ENCODE measurements around the gene ST13.
"Not testable (repeated sequence)": the region's sequence is repeated elsewhere in the genome, so short reads cannot be mapped to it uniquely, and the experiment has no call there.

Gene ST13

DNA sequence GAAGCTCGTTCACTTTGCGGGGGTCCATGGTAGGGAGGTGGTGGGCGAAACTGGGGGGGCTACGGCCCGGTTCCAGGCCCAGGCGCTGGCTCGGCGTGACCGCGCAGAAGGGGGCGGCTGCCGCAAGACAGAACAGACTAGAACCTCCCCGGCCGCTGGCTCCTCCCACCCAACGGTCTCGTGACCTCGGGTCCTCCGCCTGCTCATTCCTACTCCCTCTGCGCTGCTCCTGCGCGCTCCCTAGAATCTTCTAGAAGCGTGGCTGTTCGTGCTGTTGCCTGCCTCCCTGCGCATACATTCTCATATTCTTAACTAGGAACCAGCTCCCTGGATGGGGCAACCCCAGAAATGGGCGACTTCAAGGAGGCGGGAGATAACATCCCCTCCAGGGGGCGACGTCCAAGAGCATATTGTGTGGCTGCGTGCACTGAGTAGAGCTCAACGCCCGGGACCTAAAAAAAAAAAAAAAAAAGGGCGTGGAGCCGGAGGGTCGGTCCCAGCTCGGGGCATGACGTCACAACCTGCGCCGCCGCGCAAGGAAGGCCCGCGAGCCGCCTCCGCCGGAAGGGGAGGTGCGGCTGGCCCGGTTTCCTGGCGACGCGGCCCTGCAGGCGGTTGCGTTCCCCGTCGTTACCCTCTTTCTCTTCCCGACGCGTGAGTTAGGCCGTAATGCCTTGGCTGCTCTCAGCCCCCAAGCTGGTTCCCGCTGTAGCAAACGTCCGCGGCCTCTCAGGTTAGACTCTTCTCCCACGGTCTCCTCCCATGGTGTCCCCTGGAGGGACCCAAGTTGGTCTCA is at the start of gene ST13, which contains the start of gene XPNPEP3:
TSS of gene ST13 (minus strand) at position 127 of the 796 bp plus-strand sequence. CDS start at position 28, 99 bp downstream.
TSS of gene XPNPEP3 (plus strand) at position 636 of the 796 bp plus-strand sequence. CDS start at position 670, 34 bp downstream.
- peak; percentile 86 for DNase-seq

DNA sequence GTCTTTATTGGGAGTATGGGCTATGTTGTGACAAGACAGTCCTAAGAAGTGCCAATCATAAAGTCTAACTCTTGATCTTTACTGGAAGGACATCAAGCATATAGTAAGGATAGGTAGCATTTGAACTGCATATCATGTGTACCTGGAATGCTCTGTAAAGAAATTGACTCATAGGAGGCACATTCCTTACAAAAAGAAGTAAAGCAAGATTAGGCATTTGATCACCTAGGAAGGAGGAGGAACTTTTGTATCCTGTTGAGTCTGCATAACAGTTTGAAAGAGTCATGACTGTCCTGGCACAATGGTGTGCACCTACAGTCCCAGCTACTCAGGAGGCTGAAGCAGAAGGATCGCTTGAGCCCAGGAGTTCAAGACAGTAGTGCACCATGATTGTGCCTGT is 47.7 kb upstream of the ST13 start:
- DNase-seq, result no peak

DNA sequence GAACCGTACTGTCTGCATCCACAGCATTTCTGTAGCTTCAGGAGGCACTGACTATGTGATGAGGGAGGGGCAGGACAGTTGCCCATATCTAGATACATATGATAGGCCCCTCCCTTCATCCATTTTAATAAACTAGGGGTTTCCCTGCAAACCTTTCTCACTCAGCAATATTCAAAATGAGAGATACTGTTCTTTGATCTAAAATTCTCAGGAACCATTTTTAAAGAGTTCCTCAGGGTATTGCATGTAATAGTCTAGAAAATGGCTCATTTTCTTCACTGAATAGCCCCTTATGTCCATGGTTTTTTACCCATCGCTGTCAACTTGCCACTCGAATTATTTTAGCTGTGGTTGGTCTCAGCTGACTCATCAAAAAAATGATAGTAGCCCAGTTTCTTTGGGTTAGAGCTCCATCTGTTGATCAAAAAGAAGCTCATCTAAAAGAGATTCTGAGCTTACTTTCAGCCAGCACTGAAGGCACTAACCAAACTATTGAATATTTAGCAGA is 42.5 kb upstream of the ST13 start:
- DNase-seq, result no peak

DNA sequence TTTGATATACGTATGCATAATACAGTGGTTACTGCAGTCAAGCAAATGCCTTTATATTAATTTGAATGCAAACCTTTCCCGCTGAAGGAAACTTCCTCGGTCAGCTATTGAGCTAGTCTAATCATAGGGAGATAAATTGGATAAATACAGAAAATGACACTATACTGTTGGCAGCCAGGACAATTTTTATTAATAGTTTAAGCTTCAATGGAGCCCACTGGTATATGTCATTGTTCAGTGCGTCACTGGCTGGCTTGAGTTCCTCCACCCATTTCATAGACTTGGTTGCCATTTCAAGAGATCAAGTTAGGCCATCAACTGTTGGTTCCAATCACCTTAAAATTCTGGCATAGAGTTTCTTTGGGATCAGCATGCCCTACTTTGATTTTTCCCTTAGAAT is 38.0 kb upstream of the ST13 start:
- DNase-seq, result no peak

DNA sequence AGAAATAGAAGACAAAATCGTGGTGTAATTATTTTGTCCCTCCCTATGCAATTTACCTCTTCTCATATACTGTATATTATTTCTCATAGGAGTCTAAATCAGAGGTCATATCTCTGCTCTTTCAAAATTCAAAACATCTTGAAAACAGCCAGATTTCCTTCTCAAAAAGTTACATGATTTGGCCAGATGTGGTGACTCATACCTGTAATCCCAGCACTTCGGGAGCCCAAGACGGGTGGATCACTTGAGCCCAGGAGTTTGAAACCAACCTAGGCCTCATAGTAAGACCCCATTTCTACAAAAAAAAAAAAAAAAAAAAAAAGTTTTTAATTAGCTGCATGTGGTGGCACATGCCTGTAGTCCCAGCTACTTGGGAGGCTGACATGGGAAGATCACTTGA is 34.4 kb upstream of the ST13 start:
- no peak for DNase-seq

DNA sequence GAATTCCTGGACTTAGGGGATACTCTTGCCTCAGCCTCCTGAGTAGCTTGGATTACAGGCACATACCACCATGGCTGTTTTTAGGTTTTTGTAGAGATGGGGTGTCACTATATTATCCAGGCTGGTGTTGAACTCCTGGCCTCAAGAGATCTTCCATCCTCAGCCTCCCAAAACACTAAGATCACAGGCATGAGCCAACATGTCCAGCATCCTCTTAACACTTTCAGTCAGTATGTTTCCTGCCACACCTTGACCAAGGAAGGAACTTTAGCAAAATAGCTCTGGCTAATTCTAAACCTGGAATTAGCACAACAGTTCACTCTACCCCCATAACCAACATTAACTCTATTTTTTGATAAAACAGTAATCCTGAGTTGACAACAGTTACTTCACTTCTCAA is 32.7 kb upstream of the ST13 start:
- DNase-seq, result no peak

DNA sequence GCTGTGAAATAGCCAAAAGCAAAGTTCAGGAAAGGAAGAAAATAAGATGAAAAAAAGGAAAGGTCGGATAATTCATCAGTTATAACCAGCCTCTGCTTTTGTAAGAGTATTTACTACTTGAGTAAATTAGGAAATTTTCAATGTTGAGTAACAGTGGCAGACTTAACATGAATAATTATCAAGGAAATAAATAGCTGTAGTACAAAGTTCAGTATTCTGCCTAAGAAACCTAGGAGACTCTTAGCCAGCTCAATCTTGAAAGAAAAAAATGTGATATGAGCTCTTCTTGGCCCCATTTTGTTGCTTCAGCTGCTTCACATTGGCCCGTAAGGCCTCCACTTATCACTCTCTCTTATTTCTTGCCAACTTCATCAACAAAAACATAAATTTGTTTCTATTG is 22.5 kb upstream of the ST13 start:
- no peak for DNase-seq

DNA sequence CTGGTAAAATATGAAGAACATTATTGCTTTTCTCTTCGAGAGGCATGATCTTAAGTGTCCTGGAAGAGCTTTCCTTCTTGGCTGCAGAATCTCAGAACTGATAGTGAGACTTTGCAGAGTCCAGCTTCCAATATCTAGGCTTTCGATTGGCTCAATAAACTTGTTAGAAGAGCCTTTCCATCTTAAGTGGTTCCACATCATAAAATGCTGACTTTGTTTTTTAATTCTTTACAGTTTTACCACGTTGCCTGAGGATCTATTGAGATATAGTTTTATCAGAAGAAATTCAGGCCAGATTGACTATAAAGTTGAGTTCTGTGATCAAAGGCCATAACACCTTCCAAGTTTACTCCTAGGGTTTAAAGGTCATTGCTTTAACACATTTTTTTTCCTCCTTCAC is 21.0 kb upstream of the ST13 start:
- no peak for DNase-seq

DNA sequence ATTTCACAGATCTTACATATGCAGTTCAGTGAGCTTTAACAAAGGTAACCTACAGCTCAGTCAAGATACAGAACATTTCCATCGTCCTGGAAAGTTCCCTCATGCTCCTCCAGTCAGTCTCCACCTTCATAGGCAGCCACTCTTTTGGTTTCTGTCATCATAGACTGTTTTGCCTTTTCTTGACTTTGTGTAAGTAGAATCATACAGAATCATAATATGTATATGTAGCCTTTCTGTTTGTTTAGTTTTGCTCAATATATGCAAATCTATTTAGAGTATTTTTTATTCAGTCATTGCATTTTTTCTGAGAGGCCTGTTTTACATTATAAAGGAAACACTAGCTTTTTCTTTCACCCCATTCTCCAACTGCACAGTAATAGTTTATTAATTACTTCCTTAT is 20.5 kb upstream of the ST13 start:
- DNase-seq, result no peak

DNA sequence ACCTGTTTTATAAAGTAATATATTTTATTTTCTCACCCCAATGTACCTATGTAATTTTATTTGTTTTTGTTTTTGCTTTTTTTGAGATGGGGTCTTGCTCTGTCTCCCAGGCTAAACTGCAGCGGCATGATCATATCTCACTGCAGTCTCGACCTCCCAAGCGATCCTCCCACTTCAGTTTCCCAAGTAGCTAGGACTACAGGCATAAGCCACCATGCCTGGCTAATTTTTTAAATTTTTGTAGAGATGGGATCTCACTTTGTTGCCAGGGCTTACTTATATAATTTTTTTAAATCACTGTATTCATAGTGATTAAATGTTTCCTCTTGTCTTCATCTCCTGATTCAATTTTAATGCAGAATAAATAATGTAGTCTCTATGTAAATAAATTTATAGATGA is 18.7 kb upstream of the ST13 start:
- no peak for DNase-seq

DNA sequence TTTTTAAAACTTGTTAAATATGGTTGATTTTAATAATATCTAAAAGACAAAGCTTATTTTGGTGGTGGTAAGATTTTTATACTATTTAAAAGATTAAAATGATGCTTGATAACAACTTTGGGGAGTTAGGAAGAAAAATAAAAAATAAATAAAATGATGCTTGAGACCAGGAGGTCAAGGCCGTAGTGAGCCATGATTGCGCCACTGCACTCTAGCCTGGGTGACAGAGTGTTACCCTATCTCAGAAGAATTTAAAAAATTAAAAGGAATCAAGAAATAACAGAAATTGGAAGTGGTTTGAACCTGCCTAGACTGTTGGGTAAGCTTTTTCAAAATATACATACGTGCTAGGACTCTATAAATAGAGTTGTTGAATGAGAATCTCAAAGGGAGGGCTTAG is 17.6 kb upstream of the ST13 start:
- no peak for DNase-seq

DNA sequence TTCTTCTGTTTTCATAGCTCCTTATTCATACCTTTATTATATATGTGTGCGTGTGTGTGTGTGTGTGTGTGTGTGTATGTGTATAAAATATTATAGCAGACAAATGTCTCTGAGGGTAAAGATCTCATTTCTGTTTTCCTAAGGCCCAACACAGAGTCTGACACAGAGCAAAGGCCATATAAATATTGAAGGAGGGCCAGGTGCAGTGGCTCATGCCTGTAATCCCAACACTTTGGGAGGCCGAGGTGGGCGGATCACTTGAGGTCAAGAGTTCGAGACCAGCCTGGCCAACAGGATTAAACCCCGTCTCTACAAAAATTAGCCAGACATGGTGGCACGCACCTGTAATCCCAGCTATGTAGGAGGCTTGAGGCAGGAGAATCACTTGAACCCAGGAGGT is 11.9 kb upstream of the ST13 start:
- not testable (repeated sequence) for DNase-seq

DNA sequence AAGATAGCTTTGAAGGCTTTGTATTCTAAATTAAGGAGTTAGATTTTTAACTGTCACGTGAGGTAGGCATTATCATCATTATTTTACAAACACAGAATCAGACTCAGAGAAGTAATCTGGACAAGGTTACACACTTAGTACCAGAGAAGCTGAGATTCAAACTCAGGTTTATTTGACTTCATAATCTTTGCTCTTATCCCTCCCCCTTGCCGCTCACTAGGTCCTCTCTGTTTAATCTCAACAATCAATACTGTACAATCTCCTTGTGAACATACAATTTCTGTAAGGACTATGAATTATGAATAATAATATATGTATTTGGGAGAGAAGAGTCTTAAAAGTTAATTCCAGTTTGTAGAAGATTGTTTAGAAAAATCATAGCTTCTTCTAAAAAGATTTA is 10.7 kb upstream of the ST13 start:
- no peak for DNase-seq

DNA sequence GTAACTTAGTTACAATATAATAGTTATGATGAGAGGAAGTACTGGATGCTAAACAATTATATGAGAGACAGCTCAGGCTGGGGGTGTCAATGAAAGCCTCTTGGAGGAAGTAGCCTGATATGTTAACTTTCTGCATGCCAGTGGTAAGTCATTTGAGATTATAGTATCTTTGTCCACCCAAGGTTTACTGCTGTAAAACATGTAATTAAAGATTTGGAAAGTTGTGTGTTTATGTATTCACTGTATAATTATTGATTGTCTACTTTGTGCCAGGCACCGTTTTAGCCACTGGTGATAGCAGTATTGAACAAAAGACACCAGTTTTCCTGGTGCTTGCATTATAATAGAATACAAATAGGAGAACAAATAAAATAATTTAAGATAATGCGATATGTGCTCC is 6.1 kb upstream of the ST13 start:
- no peak for DNase-seq

DNA sequence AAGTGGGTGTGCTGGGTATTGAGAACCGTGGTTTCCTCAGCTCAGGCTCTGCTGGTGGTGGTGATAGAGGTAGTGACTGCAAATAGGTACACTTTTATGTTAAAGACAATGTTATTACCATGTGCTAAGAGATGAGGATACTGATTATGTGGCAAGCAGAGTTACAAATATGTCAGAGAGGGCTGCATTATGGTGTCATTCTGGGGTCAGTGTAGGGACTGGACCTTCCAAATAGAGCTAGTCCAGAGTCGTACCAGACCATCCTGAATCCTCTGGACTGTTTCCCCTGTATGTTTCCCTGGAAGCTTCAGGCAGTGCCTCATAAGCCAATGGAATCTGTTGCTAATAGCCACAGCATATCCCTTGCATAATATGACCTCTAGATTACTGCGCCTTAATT is 5.6 kb upstream of the ST13 start, which contains the start of gene DNAJB7:
TSS of gene DNAJB7 (minus strand) at position 101 of the 400 bp plus-strand sequence. CDS start 119 bp downstream, outside the sequence.
- no peak for DNase-seq

DNA sequence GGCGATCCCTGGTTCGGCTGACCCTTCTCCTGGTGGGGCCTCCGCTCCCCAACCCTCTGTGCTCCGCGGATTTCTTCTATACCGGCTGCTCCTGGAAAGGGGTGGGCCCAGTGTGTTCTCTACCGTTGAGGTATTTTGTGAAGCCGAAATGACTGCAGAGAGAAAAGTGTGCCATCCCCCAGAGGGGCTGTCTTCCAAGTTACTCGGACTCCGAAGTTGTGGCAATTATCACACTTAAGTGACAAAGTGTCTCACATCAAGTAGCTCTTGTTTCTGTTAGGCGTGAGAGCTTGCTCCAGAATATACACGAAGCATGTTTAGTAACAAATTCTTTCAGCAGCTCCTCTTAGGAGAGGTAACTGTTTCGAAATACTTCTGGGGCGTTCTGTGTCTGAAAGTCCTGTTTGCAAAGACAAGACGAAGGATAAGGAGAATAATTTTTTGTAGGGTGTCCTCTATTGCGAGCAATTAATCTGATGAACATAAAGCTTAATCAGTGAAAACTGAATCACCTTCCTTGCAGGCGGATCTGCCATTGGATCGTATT is 943 bp upstream of the ST13 start:
- DNase-seq, result no peak

DNA sequence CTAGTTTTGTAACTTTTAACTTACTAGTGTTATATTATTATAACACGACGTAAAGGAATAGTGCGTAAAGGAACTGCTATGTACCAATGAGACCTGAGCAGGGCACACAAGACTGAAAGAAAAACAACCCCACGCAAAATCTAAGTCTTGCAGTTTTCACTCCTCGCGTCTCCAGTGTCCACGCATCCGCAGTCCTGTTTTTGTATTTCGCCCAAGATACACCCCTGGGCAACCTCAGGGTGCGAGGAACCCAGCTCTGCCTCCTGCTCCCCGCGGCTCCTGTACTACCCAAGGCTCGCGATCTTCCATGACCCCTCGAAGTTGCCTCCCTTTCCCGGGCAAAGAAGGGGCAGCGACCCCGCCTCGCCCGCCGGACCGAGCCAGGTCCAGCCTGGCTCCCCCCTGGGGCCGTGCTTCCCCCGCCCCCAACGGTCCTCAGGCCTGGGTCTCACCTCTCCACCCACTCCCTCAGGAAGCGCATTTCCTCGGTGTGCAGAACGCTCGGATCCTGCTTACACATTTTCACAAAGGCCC is 393 bp downstream of the ST13 start:
- no peak for DNase-seq

DNA sequence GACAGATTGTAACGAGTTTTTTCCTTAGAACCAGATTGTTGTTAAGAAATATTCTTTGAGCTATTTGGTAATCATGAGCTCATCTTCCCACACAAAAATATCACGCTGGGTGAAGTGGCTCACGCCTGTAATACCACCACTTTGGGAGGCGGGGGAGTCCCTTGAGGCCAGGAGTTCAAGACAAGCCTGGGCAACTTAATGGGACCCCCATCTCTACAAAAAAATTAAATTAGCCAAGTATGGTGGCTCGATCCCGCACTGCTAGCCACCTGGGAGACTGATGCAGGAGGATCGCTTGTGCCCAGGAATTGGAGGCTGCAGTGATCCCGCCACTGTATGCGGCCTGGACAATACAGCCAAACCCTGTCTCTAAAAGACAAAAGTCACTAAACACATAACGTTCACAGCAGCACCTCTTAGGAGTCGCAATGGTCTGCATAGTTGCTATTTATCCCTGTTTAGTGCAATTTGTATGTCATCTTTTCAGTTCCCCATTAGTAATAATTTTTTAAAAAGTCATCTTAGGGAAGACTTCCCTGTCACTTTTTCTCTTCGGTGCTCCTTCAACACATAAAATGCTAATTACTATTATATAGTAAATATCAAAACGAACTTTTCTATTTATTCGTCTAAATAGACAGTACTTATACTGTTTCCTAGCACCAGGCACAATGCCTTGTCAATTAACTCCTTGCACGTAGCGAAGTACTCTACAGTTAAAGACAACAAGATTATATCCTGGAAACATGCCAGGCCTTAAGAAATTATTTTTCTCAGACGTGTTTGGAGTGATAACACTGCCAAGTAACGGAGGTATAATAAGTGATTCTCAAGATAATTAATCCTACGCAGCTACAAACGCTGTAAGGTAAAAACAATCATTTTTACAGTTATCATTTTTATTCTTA is 1.1 kb downstream of the ST13 start:
- peak; percentile 4 for DNase-seq

DNA sequence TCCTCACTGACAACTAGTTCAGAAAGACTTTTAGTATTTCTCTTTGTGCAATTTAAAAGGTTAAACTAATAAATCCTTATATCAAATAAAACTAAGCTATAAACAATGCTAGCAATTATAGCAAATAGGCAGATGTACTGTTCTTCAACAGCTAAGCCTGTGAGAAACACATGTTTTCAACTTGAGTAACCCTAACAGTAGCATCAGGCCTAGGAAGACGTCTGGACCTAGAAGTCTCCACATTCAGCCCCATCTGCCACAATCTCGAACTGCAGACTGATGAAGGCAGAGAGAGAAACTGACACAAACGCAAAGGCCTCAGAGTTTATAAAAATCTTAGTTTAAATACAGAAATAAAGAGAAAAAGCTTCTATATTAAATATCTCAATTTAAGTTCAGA is 2.5 kb downstream of the ST13 start:
- DNase-seq, result no peak

DNA sequence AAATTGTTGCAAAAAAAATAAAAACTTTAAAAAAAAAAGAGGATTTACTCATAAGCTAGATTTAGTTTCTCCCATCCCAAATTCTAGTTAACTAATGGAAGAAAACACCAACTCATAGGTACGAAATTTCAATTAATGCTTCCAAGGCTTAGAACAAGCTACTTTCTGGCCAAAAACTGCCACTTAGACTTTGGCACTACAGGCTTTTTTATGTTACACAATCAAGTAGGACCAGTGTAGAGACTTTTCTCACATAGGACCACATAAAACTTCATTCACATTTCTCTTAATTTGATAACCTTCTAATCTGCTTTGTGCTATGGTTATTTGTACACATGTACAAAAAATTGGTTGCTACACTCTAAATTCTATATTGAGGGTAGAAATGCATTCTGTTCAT is 3.1 kb downstream of the ST13 start:
- no peak for DNase-seq

DNA sequence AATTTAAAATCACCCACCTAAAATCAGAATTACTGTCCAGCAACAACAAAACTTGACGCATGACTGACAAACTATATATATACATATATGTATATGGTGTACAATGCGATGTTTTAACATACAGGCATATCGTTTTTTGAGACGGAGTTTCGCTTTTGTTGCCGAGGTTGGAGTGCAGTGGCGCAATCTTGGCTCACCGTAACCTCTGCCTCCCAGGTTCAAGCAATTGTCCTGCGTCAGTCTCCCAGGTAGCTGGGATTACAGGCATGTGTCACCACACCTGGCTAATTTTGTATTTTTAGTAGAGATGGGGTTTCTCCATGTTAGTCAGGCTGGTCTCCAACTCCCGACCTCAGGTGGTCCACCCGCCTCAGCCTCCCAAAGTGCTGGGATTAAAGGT is 10.6 kb downstream of the ST13 start:
- DNase-seq, result not testable (repeated sequence)

DNA sequence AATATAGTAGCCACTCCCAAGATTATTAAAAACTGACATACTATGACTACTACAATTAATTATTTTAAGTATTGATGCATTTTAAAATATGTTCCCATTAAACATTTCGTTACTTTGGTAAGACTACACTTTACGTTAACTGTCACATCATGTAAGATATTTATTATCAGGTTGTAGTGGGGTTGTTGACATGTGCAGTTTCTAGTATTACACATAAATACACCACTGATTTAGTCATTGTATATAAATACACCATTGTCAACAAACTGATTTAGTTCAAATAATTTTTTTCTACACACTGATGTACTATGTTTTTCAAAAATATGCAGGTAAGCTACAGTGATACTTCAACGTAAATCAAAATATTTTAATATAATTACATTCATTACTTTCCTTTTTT is 11.5 kb downstream of the ST13 start:
- no peak for DNase-seq

DNA sequence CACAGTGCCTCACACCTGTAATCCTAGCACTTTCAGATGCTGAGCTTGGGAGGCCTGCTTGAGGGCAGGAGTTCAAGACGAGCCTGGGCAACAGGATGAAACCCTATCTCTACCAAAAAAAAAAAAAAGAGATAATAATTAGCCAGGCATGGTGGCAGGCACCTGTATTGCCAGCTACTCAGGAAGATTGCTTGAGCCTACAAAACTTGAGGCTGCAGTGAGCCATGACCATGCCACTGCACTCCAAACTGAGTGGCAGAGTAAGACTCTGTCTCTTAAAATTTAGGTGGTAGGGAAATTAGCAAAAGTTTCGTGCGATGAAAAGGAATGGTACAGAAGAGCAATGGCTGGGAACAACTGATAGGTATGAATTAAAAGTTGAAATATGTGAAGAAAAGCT is 18.0 kb downstream of the ST13 start:
- no peak for DNase-seq
